Measurements from ENCODE around the gene SKI.

The SKI gene

GRCh38 chr1:2215909-2216766 lies 12.0 kb upstream of the SKI start:
- TF ChIP-seq CTCF (IDR thresholded peaks at IDR 0.05; ENCODE audit: low read depth, low read length) (no peak), EZH2phosphoT487 (IDR thresholded peaks at IDR 0.05; ENCODE audit: low read depth) (no peak)
- H3K9me3 ChIP-seq (ENCODE audit: insufficient read depth, low read length), result peaks cover 6% of the 10 kb centered on the region; the same call in 1 of the 2 replicates
- no peaks in the 10 kb centered on the region for H4K20me1 ChIP-seq (ENCODE audit: insufficient read depth, low read length)
- no peaks in the 10 kb centered on the region for H3K4me1 ChIP-seq (ENCODE audit: low read length)
- H3K4me3 ChIP-seq (ENCODE audit: low read length), result no peak overlapping the region
- no peak overlapping the region for H3K4me2 ChIP-seq (ENCODE audit: low read length)
- no peaks in the 10 kb centered on the region for H3K36me3 ChIP-seq (replicated peaks; ENCODE audit: low read depth, low read length)
- H3K27ac ChIP-seq (ENCODE audit: low read length), result no peak overlapping the region
- H3K79me2 ChIP-seq (ENCODE audit: low read length), result no peaks in the 10 kb centered on the region
- H2AFZ ChIP-seq (ENCODE audit: low read depth, low read length), result no peak overlapping the region
- no peak overlapping the region for H3K9ac ChIP-seq (ENCODE audit: low read length)
- no peaks in the 10 kb centered on the region for H3K27me3 ChIP-seq (ENCODE audit: low read depth, low read length)

- no peak overlapping the region for H3K27ac ChIP-seq (ENCODE audit: low read length)
Observed at GRCh38 chr1:2216767-2217058, 11.4 kb upstream of the SKI start.

GRCh38 chr1:2221271-2221670 lies 6.8 kb upstream of the SKI start:
- no peak overlapping the region for H3K4me2 ChIP-seq (ENCODE audit: low read length)
- no peaks in the 10 kb centered on the region for H4K20me1 ChIP-seq (ENCODE audit: insufficient read depth, low read length)
- H3K4me1 ChIP-seq (ENCODE audit: low read length), result no peaks in the 10 kb centered on the region
- H3K9me3 ChIP-seq (ENCODE audit: insufficient read depth, low read length), result peaks cover 6% of the 10 kb centered on the region; the same call in 1 of the 2 replicates
- H3K27ac ChIP-seq (ENCODE audit: low read length), result no peak overlapping the region
- no peak for TF ChIP-seq CTCF (IDR thresholded peaks at IDR 0.05; ENCODE audit: low read depth, low read length)
- TF ChIP-seq EZH2phosphoT487 (IDR thresholded peaks at IDR 0.05; ENCODE audit: low read depth), result no peak
- no peaks in the 10 kb centered on the region for H3K36me3 ChIP-seq (replicated peaks; ENCODE audit: low read depth, low read length)
- 0 out of 2 replicates have a peak, but pooled peaks cover 3% of the 10 kb centered on the region for H3K27me3 ChIP-seq (ENCODE audit: low read depth, low read length)
- H3K9ac ChIP-seq (ENCODE audit: low read length), result no peak overlapping the region
- H3K4me3 ChIP-seq (ENCODE audit: low read length), result no peak overlapping the region
- H2AFZ ChIP-seq (ENCODE audit: low read depth, low read length), result no peak overlapping the region
- no peaks in the 10 kb centered on the region for H3K79me2 ChIP-seq (ENCODE audit: low read length)

More at GRCh38 chr1:2216767-2217058, 11.4 kb upstream of the SKI start:
- H3K27me3 ChIP-seq (ENCODE audit: low read depth, low read length), result no peaks in the 10 kb centered on the region
- peaks cover 6% of the 10 kb centered on the region; the same call in 1 of the 2 replicates for H3K9me3 ChIP-seq (ENCODE audit: insufficient read depth, low read length)
- H3K9ac ChIP-seq (ENCODE audit: low read length), result no peak overlapping the region
- H3K4me2 ChIP-seq (ENCODE audit: low read length), result no peak overlapping the region
- H2AFZ ChIP-seq (ENCODE audit: low read depth, low read length), result no peak overlapping the region
- H3K79me2 ChIP-seq (ENCODE audit: low read length), result no peaks in the 10 kb centered on the region
- no peaks in the 10 kb centered on the region for H4K20me1 ChIP-seq (ENCODE audit: insufficient read depth, low read length)
- H3K4me1 ChIP-seq (ENCODE audit: low read length), result no peaks in the 10 kb centered on the region
- no peak for TF ChIP-seq CTCF (IDR thresholded peaks at IDR 0.05; ENCODE audit: low read depth, low read length)
- TF ChIP-seq EZH2phosphoT487 (IDR thresholded peaks at IDR 0.05; ENCODE audit: low read depth), result no peak
- no peak overlapping the region for H3K4me3 ChIP-seq (ENCODE audit: low read length)
- H3K36me3 ChIP-seq (replicated peaks; ENCODE audit: low read depth, low read length), result no peaks in the 10 kb centered on the region

GRCh38 chr1:2224170-2224584 lies 3.9 kb upstream of the SKI start:
- Histone ChIP-seq H3K27me3 (ENCODE audit: low read depth, low read length) (0 out of 2 replicates have a peak, but pooled peaks cover 3% of the 10 kb centered on the region), H3K9me3 (ENCODE audit: insufficient read depth, low read length) (no peaks in the 10 kb centered on the region), H3K4me2 (ENCODE audit: low read length) (no peak overlapping the region), H3K79me2 (ENCODE audit: low read length) (peaks cover 5% of the 10 kb centered on the region), H4K20me1 (ENCODE audit: insufficient read depth, low read length) (peaks cover 3% of the 10 kb centered on the region), H3K4me3 (ENCODE audit: low read length) (no peak overlapping the region), H3K4me1 (ENCODE audit: low read length) (peaks cover 7% of the 10 kb centered on the region), H3K9ac (ENCODE audit: low read length) (no peak overlapping the region), H2AFZ (ENCODE audit: low read depth, low read length) (no peak overlapping the region), H3K36me3 (replicated peaks; ENCODE audit: low read depth, low read length) (peaks cover under 1% of the 10 kb centered on the region), H3K27ac (ENCODE audit: low read length) (no peak overlapping the region)
- TF ChIP-seq CTCF (IDR thresholded peaks at IDR 0.05; ENCODE audit: low read depth, low read length) (no peak), EZH2phosphoT487 (IDR thresholded peaks at IDR 0.05; ENCODE audit: low read depth) (no peak)

All from OCI-LY3 (cell line).